Activated CD4-positive, alpha-beta T cell treated with anti-CD3 and anti-CD28 coated beads, Interleukin-10, Interleukin-2, amounts not matched to agents 100 ng/mL and 50 ng/mL, durations not matched to agents 16 hours and 8 hours (primary cell): Measurements from ENCODE around the gene ITPKC.
"Not testable (repeated sequence)": the region's sequence is repeated elsewhere in the genome, so short reads cannot be mapped to it uniquely, and the experiment has no call there.

Experiments used
- DNase-seq: peaks from one replicate; pipeline ENCODE4 v3.0.0-alpha.2; 2020

Gene ITPKC

GRCh38 chr19:40717880-40718773, 1.2 kb downstream of the ITPKC start:
- no peak for DNase-seq

GRCh38 chr19:40718774-40719391, 2.0 kb downstream of the ITPKC start:
- DNase-seq, result no peak

- no peak for DNase-seq
These were observed 2.5 kb downstream of the ITPKC start for GRCh38 chr19:40719414-40719894.

GRCh38 chr19:40721140-40721486, 4.2 kb downstream of the ITPKC start:
- DNase-seq, result no peak

GRCh38 chr19:40721936-40722661, 5.2 kb downstream of the ITPKC start:
- DNase-seq, result no peak

- DNase-seq, result no peak
These were observed 6.8 kb downstream of the ITPKC start for GRCh38 chr19:40723661-40724254.

GRCh38 chr19:40724315-40724714, 7.4 kb downstream of the ITPKC start:
- DNase-seq, result no peak

GRCh38 chr19:40724855-40725254, 7.9 kb downstream of the ITPKC start:
- peak; percentile 51 for DNase-seq

GRCh38 chr19:40726279-40726678, 9.4 kb downstream of the ITPKC start:
- no peak for DNase-seq

GRCh38 chr19:40730065-40730464, 13.2 kb downstream of the ITPKC start:
- not testable (repeated sequence) for DNase-seq

- DNase-seq, result not testable (repeated sequence)
These were observed 15.4 kb downstream of the ITPKC start for GRCh38 chr19:40732304-40732703.

GRCh38 chr19:40733149-40733548, 16.2 kb downstream of the ITPKC start:
- no peak for DNase-seq

- no peak for DNase-seq
These were observed 18.3 kb downstream of the ITPKC start for GRCh38 chr19:40735013-40735771.

GRCh38 chr19:40736661-40737060, 19.7 kb downstream of the ITPKC start:
- no peak for DNase-seq

- DNase-seq, result no peak
These were observed 20.3 kb downstream of the ITPKC start for GRCh38 chr19:40737102-40737644.

GRCh38 chr19:40739030-40739839, 22.3 kb downstream of the ITPKC start:
- peak; percentile 44 for DNase-seq

- no peak for DNase-seq
These were observed 23.2 kb downstream of the ITPKC start for GRCh38 chr19:40739871-40740703.

- DNase-seq, result no peak
These were observed 23.8 kb downstream of the ITPKC start for GRCh38 chr19:40740747-40741146.

GRCh38 chr19:40741527-40742390, 24.8 kb downstream of the ITPKC start:
- no peak for DNase-seq
